Measurements from ENCODE around the gene BTD.

The BTD gene, protein sequence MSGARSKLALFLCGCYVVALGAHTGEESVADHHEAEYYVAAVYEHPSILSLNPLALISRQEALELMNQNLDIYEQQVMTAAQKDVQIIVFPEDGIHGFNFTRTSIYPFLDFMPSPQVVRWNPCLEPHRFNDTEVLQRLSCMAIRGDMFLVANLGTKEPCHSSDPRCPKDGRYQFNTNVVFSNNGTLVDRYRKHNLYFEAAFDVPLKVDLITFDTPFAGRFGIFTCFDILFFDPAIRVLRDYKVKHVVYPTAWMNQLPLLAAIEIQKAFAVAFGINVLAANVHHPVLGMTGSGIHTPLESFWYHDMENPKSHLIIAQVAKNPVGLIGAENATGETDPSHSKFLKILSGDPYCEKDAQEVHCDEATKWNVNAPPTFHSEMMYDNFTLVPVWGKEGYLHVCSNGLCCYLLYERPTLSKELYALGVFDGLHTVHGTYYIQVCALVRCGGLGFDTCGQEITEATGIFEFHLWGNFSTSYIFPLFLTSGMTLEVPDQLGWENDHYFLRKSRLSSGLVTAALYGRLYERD

DNA sequence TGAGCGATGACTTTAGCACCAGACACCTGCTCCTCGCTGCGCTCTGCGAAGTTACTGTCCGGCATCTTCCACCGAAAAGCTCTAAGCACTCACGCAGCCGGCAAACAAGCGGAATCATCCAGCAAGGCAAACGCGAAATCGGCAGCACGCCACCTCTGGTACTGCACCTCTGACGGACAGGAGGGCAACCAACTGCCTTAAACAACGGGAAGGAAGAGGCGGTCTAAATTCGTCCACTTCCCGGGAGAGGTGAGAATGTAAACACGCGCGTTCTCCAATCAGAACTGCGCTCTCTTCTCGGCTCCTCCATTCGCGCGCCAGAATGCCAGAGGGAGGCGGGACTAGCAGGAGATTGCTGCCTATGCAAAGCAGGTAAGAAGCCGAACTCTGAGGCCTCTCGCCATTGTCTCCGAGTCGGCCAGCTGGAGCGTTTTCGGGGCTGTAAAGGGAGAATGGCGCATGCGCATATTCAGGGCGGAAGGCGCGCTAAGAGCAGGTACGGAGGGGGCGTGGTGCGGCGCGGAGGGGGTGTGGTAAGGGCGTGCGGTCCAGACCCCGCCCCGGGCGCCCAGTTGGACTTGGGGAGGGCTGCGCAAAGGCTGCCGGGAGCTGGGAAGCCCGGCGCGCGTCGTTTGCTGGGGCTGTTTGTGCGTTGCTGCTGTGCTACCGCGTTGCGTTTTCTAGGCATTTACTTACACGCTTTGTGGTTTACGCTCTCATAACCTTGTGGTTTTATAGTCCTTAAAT lies at the start of gene BTD, which contains the start of gene HACL1:
Gene BTD (plus strand): TSS at position 347 of the 747 bp plus-strand sequence. CDS start 33,695 bp downstream, outside the sequence.
Gene HACL1 (minus strand): TSS at position 171 of the 747 bp plus-strand sequence. CDS start 106 bp downstream, at position 65.
- in situ Hi-C loops (cut with HindIII; ENCODE audit: low pct_unique_long_range_greater_than_20kb, low sequenced_read_pairs), result no loop called here
- TF ChIP-seq JUND (IDR thresholded peaks at IDR 0.05; ENCODE audit: low read depth), result no peak
- DNase-seq (ENCODE audit: low read depth in 1 of 2, low spot score in 1 of 2), result peak; percentile 91 to 99

DNA sequence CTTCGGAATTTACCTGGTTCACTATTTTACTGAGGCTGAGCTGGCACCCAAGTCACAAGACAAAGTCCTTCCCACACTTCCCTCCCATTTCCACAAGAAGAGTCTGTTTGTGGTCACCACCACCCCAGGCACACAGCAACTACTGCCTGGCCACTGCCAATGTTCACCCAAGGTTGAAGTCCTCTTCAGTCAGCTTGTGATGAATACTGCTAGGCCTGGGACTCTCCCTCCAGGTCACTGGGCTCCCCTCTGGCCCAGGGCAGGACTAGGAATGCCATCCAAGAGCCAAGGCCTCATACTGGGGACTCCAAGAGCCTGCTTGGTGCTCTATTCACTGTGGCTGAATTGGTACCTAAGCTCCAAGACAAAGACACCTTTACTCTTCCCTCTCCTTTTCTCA lies 49.6 kb upstream of the BTD start:
- TF ChIP-seq JUND (IDR thresholded peaks at IDR 0.05; ENCODE audit: low read depth), result no peak
- in situ Hi-C loops (cut with HindIII; ENCODE audit: low pct_unique_long_range_greater_than_20kb, low sequenced_read_pairs), result no loop called here
- no peak for DNase-seq (ENCODE audit: low read depth in 1 of 2, low spot score in 1 of 2)

DNA sequence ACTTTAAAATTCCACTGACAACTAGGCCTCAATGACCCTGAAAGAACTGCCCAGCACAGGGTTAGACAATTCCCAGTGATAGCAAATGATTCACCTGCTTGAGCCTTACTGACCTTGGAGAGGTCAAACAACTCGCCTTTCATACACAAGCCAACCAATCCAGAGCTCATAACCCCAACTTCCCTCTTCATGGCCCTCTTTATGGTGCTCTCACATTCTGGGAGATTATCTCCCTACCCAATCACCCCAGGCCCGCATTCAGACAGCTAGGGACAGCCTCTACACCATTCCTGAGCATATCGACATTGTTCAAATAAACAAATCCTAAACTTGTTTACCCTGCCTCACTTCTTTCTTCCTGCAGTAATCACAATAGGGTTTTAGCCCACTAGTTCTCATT lies 47.8 kb upstream of the BTD start:
- in situ Hi-C loops (cut with HindIII; ENCODE audit: low pct_unique_long_range_greater_than_20kb, low sequenced_read_pairs), result no loop called here
- no peak for DNase-seq (ENCODE audit: low read depth in 1 of 2, low spot score in 1 of 2)
- no peak for TF ChIP-seq JUND (IDR thresholded peaks at IDR 0.05; ENCODE audit: low read depth)

DNA sequence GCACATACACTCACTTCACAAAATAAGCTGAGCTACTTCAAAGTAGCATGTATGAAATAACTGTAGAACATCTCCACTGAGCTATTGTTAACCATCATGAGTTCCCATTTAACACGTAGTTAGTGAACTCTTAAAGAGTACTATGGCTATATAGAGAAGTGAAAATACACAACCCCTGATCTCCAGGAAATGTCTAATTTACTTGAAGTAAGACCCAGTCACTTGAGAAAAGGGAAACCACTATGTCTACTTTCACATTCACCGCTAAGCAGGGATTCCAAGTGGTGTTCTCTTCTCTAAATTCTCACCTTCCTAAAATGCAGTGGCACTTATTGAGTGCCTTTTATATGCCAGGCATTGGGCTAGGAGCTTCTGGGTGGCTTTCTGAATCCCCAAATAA lies 45.0 kb upstream of the BTD start:
- TF ChIP-seq JUND (IDR thresholded peaks at IDR 0.05; ENCODE audit: low read depth), result no peak
- in situ Hi-C loops (cut with HindIII; ENCODE audit: low pct_unique_long_range_greater_than_20kb, low sequenced_read_pairs), result no loop called here
- DNase-seq (ENCODE audit: low read depth in 1 of 2, low spot score in 1 of 2), result no peak

DNA sequence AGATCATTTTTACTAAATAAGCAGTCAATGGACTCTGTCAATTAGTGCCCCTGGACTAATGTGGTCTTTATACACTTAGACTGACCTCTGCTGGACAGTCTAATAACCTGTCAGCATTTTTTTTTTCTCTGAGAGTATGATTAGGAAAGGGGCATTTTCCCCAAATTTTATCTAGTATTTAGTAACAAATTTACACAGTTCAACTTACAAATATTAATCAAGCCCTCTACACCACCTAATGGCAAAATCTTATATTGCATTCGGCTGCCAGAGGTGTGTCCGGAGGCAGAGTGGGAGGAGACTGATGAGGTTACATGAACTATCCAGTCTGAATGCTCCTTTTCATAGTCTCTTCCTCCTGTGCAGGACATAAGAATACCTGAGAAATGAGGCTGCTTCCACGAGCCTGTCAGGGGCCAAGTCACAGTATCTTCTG lies 44.0 kb upstream of the BTD start:
- DNase-seq (ENCODE audit: low read depth in 1 of 2, low spot score in 1 of 2), result peak; percentile 13 to 86
- in situ Hi-C loops (cut with HindIII; ENCODE audit: low pct_unique_long_range_greater_than_20kb, low sequenced_read_pairs), result no loop called here
- no peak for TF ChIP-seq JUND (IDR thresholded peaks at IDR 0.05; ENCODE audit: low read depth)

DNA sequence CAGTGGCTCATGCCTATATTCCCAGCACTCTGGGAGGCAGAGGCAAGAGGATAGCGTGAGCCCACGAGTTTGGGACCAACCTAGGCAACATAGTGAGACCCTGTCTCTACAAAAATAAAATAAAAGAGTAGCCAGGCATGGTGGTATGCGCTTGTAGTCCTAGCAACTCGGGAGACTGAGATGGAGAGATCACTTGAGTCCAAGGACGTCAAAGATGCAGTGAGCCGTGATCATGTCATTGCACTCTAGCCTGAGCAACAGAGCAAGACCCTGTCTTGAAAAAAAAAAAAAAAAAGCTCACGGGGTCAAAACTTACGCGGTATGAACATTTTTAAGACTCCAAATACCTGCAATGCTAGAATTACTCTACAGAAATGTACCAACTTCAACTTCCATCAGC lies 43.0 kb upstream of the BTD start:
- no peak for TF ChIP-seq JUND (IDR thresholded peaks at IDR 0.05; ENCODE audit: low read depth)
- DNase-seq (ENCODE audit: low read depth in 1 of 2, low spot score in 1 of 2), result no peak
- in situ Hi-C loops (cut with HindIII; ENCODE audit: low pct_unique_long_range_greater_than_20kb, low sequenced_read_pairs), result no loop called here

DNA sequence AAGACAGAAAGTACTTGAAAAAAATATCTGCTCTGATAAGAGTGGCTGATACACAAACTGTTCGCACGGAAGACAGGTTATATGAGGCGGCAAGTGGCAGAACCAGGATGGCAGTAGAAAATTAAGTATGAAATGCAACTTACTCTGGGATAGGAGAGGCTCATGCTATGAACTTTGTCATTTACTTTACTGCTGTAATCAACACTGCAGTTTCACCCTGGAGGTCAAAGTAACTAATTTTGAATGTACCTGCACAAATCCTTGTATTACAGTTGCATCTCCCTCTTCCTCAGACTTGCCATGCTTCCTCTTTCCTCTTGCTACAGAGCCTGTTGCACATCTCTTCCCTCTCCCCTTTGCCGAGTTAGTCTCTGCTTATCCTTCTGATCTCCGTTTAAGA lies 39.0 kb upstream of the BTD start:
- in situ Hi-C loops (cut with HindIII; ENCODE audit: low pct_unique_long_range_greater_than_20kb, low sequenced_read_pairs), result no loop called here
- no peak for DNase-seq (ENCODE audit: low read depth in 1 of 2, low spot score in 1 of 2)
- TF ChIP-seq JUND (IDR thresholded peaks at IDR 0.05; ENCODE audit: low read depth), result no peak

DNA sequence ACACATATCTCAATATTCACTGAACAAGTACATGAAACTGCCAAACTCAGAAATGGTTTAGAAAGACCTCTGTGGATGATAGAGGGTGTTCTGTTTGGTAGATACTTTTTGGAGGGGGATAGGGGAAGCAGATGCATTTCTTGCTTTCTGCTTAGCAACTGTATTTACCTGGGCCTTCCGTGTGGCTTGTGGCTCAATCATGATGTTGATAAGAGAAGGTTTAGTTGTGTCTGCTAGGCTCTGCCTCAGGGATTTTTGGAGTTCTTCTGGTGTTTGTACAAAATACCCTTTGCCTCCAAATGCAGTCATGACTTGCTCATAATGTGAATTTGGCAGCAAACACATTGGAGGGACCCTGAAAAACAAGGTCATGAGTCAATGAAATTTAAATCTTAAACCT lies 38.4 kb upstream of the BTD start:
- no peak for DNase-seq (ENCODE audit: low read depth in 1 of 2, low spot score in 1 of 2)
- in situ Hi-C loops (cut with HindIII; ENCODE audit: low pct_unique_long_range_greater_than_20kb, low sequenced_read_pairs), result no loop called here
- TF ChIP-seq JUND (IDR thresholded peaks at IDR 0.05; ENCODE audit: low read depth), result no peak

DNA sequence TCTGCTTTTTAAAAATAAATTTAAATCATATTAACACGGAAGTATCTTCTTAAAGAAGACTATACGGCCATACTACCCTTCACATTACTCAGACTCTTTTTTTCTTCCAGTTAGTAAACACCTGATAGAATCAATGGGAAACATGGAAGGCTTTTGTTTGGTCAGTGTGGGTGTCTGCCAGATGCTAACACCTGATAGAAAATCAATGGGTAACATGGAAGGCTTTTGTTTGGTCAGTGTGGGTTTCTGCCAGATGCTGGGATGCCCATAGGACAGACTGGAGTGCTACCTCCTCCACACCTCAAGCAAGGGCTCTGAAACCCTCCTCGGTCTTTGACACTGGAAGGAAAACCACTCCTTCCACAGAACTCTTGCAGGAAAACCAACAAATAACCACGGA lies 29.4 kb upstream of the BTD start:
- no peak for TF ChIP-seq JUND (IDR thresholded peaks at IDR 0.05; ENCODE audit: low read depth)
- peak in 1 of 2 experiments; percentile 38 for DNase-seq (ENCODE audit: low read depth in 1 of 2, low spot score in 1 of 2)
- in situ Hi-C loops (cut with HindIII; ENCODE audit: low pct_unique_long_range_greater_than_20kb, low sequenced_read_pairs), result no loop called here

DNA sequence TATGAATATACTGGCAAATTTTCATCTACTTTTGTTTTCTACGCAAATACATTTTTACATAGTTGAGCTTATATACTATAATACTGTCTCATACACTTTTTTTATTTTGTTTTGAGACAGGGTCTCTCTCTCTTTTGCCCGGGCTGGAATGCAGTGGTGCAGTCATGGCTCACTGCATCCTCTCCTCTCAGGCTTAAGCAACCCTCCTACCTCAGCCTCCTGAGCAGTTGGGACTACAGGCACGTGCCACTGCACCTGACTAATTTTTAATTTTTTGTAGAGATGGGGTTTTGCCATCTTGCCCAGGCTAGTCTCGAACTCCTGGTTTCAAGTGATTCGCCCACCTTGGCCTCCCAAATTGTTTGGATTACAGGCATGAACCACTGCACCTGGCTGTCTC lies 26.1 kb upstream of the BTD start:
- in situ Hi-C loops (cut with HindIII; ENCODE audit: low pct_unique_long_range_greater_than_20kb, low sequenced_read_pairs), result no loop called here
- DNase-seq (ENCODE audit: low read depth in 1 of 2, low spot score in 1 of 2), result no peak
- no peak for TF ChIP-seq JUND (IDR thresholded peaks at IDR 0.05; ENCODE audit: low read depth)

DNA sequence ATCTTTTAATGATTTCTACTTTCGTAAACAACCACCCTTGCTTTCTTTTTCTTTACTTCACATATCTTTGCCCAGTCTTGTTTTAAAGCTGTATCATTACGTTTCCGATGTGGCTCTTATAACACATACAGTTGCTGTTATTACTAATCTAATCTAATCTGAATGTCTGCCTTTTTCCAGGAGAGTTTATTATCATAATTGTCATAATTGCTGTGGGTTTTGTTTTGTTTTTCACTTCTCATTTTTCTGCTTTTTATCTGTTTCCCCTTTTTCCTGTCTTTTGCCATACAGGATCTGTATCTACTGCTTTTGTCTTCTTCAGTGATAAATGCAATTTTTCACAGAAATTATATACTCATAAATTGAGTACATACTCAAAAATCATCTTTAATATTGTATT lies 25.1 kb upstream of the BTD start:
- DNase-seq (ENCODE audit: low read depth in 1 of 2, low spot score in 1 of 2), result no peak
- no peak for TF ChIP-seq JUND (IDR thresholded peaks at IDR 0.05; ENCODE audit: low read depth)
- in situ Hi-C loops (cut with HindIII; ENCODE audit: low pct_unique_long_range_greater_than_20kb, low sequenced_read_pairs), result no loop called here

DNA sequence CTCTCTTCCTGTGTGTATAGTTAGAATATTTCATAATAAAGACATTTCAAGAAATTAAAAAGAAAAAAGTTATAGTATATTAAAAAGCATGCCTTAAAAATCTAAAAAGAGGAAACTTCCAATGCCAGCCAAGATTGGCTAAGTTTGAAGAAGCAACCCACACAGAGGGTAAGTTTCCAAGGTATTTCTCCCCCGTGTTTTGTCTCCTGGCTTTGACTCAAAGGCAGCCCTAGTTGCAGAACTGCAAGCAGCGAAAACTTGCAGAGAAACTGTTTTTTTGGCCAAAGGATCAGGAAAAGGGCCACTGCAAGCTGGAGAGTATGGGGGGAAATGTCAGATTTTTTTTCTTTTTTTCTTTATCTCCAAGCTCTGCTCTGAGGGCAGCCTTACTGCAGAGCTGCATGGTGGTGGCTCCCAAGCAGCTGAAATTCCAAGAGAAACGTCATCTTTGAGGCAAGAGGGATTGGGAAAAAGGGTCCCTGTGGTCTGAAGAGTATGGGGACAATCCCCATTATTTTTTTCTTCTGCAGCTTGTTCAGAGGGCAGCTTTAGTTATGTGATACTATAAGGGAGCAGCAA lies 23.2 kb upstream of the BTD start:
- DNase-seq (ENCODE audit: low read depth in 1 of 2, low spot score in 1 of 2), result no peak
- in situ Hi-C loops (cut with HindIII; ENCODE audit: low pct_unique_long_range_greater_than_20kb, low sequenced_read_pairs), result no loop called here
- no peak for TF ChIP-seq JUND (IDR thresholded peaks at IDR 0.05; ENCODE audit: low read depth)

DNA sequence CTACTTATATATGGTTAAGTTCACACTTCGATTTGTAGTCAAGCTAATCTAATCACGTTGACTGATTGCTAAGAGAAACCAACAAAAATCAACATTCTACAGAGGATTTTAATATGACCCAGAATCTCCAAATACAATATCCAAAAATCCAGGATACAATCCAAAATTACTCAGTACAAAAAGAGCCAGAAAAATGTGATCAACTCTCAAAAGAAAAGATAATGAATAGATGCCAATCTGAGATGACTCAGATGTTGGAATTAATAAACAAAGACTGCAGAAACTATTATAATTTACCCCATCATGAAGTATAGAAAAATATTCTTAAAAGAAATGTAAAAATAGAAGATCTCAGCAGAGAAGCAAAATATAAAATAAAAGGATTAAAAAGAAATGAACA lies 22.5 kb upstream of the BTD start:
- in situ Hi-C loops (cut with HindIII; ENCODE audit: low pct_unique_long_range_greater_than_20kb, low sequenced_read_pairs), result no loop called here
- no peak for DNase-seq (ENCODE audit: low read depth in 1 of 2, low spot score in 1 of 2)
- TF ChIP-seq JUND (IDR thresholded peaks at IDR 0.05; ENCODE audit: low read depth), result no peak

Data from T47D (cell line).